Mucosa of descending colon (tissue), 3 donors: Measurements from ENCODE around the gene CPT1B. TPM values are rescaled to one million over a fixed set of nuclear protein-coding genes. Genes with fewer than 3 reads are reported as not detected.

ENCODE experiments used
- ATAC-seq: fragments of 200-7000 bp; cut with Tn5 transposase; one replicate; pipeline ENCODE4 v1.9.1; 2020; ENCODE audit warnings: mild to moderate bottlenecking, moderate library complexity
- DNase-seq, 3 donors: peaks; one replicate each; pipeline ENCODE4 v3.0.0-alpha.2; 2020
- H3K36me3 ChIP-seq: fragments of 200-600 bp; one replicate; pipeline ENCODE4 v1.8.0; 2021; ENCODE audit warnings: low read depth, mild to moderate bottlenecking
- H3K4me1 ChIP-seq: fragments of 200-600 bp; one replicate; pipeline ENCODE4 v1.8.0; 2021; ENCODE audit warnings: low read depth, mild to moderate bottlenecking
- H3K4me3 ChIP-seq: fragments of 200-600 bp; one replicate; pipeline ENCODE4 v1.8.0; 2021; ENCODE audit warnings: mild to moderate bottlenecking
- H3K9me3 ChIP-seq: fragments of 200-600 bp; one replicate; pipeline ENCODE4 v1.8.0; 2021; ENCODE audit warnings: mild to moderate bottlenecking
- intact Hi-C, 2 donors: fragments of 100-400 bp; cut with DNase I in 1 of 2; cut with micrococcal nuclease in 1 of 2; formaldehyde crosslinking; loops; one replicate each; pipeline versions ENCODE4 v1.11.0 to v1.11.1; 2022; cut with DNase I, micrococcal nuclease
- total RNA-seq, 3 donors: library from RNA; stranded (reverse); fragmentation: NEBNext Ultra II Directional in 2 of 3; extraction: Animal tissue kit (Norgen Biotek cat#: 25700) in 2 of 3; gene quantifications; one replicate each; pipeline versions ENCODE4 v1.2.1 to v1.2.4, GENCODE V29; 2021 to 2023
- TF ChIP-seq, protein P1 (sequence below): fragments of 200-600 bp; IDR thresholded peaks from one replicate; pipeline ENCODE4 v1.8.0; 2022; ENCODE audit warnings: antibody characterized with exemption, mild to moderate bottlenecking
- donor health status: DM: no; HTN: no; CAD: no; lungs with moderate emphysema.
- donor health status: DM: no; HTN: no; CAD: no.
- donor health status: DM: no; HTN: yes; CAD: no.

CPT1B gene
- total RNA-seq, 3 donors from 2014 or later, result 24.5 to 51.6 (median 29.9) TPM

DNA sequence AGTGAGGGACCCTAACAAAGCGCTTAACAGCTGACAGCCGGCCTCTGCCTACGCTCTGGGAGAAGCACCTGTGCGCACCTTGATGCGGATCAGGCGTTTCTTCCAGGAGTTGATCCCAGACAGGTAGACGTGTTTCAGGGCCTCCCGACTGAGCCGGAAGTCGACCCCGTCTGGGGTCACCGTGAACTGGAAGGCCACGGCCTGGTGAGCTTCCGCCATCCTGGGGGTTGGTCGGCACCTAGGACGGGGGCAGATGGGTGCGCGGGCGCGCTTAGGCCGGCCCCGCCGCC is 585 bp downstream of the CPT1B start:
- H3K4me3 ChIP-seq, result no peak overlapping the region
- TF ChIP-seq, protein P1, sequence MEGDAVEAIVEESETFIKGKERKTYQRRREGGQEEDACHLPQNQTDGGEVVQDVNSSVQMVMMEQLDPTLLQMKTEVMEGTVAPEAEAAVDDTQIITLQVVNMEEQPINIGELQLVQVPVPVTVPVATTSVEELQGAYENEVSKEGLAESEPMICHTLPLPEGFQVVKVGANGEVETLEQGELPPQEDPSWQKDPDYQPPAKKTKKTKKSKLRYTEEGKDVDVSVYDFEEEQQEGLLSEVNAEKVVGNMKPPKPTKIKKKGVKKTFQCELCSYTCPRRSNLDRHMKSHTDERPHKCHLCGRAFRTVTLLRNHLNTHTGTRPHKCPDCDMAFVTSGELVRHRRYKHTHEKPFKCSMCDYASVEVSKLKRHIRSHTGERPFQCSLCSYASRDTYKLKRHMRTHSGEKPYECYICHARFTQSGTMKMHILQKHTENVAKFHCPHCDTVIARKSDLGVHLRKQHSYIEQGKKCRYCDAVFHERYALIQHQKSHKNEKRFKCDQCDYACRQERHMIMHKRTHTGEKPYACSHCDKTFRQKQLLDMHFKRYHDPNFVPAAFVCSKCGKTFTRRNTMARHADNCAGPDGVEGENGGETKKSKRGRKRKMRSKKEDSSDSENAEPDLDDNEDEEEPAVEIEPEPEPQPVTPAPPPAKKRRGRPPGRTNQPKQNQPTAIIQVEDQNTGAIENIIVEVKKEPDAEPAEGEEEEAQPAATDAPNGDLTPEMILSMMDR, result no peak
- H3K9me3 ChIP-seq, result no peaks in the 10 kb centered on the region
- ATAC-seq (no peak), DNase-seq (no peak)
- peaks cover 3% of the 10 kb centered on the region for H3K4me1 ChIP-seq
- intact Hi-C loops, result no loop called here
- H3K36me3 ChIP-seq, result no peaks in the 10 kb centered on the region

DNA sequence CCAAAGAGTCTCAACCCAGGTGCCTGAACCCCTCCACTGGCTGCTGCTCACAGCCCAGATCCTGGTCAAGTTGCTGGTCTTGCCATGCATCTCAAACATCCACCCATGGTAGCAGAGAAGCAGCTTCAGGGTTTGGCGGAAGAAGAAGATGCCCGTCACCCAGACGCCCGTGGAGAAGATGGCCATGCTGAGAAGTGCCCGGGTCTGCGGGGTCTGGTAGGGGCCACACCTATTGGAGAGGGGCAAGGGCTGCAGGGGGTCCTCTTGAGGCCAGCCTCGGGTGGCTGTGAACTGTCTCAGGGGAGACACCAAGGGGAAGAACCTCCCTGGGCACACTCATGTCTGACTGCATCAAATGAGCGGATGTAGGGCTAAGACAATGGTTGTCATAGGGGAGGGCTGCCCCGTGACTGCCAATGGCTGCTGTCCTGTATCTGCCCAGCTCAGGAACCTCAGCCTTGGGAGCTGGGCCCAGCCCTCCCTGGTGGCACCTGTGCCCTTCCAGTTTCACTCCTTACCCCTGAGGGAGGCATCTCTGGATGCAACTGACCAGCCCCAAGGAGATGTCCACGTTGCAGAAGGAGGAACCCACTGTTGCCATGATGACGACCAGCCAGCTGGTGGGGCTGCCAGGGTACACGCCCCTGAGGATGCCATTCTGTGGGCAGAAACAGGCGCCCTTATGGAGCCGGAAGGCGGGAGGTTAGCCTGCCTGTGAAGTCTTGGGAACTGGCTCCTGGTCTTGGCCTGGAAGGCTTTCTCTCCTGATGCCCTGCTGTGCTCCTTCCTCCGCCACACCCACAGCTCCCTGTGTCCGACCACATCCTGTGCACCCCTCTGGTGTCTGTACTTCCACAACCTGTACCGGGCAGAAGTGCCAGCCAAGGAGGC is 1.2 kb downstream of the CPT1B start:
- Histone ChIP-seq H3K9me3 (no peaks in the 10 kb centered on the region), H3K4me3 (no peak overlapping the region), H3K36me3 (no peaks in the 10 kb centered on the region), H3K4me1 (peaks cover 3% of the 10 kb centered on the region)
- intact Hi-C loops, result no loop called here
- ATAC-seq (no peak), DNase-seq (no peak)
- TF ChIP-seq, protein P1, result no peak

DNA sequence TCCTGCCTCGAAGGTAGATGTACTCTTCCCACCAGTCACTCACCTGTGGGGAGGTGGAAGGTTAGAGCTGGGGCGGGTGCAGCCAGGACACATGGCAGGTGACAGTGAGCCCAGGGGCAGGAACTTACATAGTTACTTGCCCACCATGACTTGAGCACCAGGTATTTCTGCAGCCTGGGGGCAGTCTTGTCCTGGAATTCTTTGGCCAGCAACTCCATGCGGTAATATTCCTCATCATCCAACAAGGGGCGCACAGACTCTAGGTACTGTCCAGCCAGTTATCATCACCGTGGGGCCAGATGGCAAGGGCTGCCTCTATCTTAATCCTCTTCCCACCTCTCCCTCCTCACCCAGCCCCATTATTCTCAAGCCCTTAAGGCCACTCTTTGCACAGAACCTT is 2.2 kb downstream of the CPT1B start:
- no peak overlapping the region for H3K4me3 ChIP-seq
- H3K4me1 ChIP-seq, result peaks cover 3% of the 10 kb centered on the region
- H3K9me3 ChIP-seq, result no peaks in the 10 kb centered on the region
- no peaks in the 10 kb centered on the region for H3K36me3 ChIP-seq
- TF ChIP-seq, protein P1, result no peak
- intact Hi-C loops, result no loop called here
- ATAC-seq (peak; percentile 41), DNase-seq (peak in 1 of 3 donors; percentile 55)

DNA sequence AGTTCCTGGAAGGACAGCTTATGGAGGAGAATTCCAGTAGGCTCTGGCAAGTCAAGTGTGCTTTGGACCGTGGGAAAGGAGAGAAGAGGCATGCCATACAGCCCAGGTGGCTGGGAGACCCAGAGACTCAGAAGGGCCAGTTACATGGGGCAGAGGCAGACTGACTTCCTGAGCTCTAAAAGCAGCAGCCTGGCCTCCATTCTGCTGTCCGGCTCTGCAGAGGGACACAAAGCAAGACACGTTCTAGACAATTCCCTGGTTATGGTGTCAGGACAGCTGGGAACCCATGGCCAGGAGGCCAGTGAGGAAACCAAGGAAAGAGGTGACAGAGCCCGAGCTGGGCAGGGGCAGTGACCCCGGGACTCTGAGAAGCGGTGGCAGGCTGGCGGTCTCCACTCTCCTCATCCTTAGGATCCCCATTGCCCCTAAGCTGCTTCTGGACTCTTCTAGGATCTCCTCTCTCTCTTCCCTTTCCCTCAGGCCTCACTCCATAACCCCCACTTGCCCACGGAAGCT is 2.7 kb downstream of the CPT1B start:
- Histone ChIP-seq H3K4me1 (peaks cover 3% of the 10 kb centered on the region), H3K36me3 (no peaks in the 10 kb centered on the region), H3K4me3 (no peak overlapping the region), H3K9me3 (no peaks in the 10 kb centered on the region)
- intact Hi-C loops, result no loop called here
- DNase-seq, result no peak
- ATAC-seq, result no peak
- TF ChIP-seq, protein P1, result no peak

DNA sequence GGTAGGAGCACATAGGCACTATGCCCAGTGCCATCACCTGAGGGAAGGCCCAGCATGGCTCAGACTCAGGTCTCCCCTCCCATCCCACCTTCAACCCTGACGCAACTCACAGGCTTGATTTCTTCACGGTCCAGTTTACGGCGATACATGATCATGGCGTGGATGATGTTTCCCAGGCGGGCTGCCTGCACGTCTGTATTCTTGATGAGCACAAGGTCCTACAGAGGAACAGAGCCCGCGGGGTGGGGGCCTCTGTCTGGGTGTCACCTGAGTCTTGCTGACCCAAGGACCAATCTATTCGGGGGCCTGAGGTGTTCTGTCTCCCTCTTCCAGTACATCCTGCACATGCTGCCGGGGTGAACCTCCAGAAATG is 3.9 kb downstream of the CPT1B start:
- H3K4me3 ChIP-seq, result no peak overlapping the region
- no peaks in the 10 kb centered on the region for H3K36me3 ChIP-seq
- DNase-seq (no peak), ATAC-seq (no peak)
- TF ChIP-seq, protein P1, result no peak
- intact Hi-C loops, result no loop called here
- peaks cover 3% of the 10 kb centered on the region for H3K4me1 ChIP-seq
- no peaks in the 10 kb centered on the region for H3K9me3 ChIP-seq
